SK-N-SH treated with all-trans-retinoic acid at 6 μM for 48 hours (cell line): ENCODE measurements around the gene RAB3IL1.

Experiments
- ATAC-seq: fragments of 200-7000 bp; cut with Tn5 transposase; 3 replicates; pipeline ENCODE4 v1.9.1; 2020; ENCODE audit warnings: mild to moderate bottlenecking, moderate library complexity
- ARNTL ChIP-seq: fragments of 450-650 bp; formaldehyde crosslinking; IDR thresholded peaks from 2 replicates; pipeline ENCODE4 v1.5.0; 2020; ENCODE audit warnings: low read depth, mild to moderate bottlenecking, moderate library complexity, borderline replicate concordance
- BACH2 ChIP-seq: fragments of 250-450 bp; sonication (Bioruptor Pico); IDR thresholded peaks from 2 replicates; pipeline ENCODE4 v1.9.0; 2021; ENCODE audit warnings: mild to moderate bottlenecking, borderline replicate concordance
- CSRNP3 ChIP-seq: fragments of 250-450 bp; sonication (Bioruptor Pico); IDR thresholded peaks from 2 replicates; pipeline ENCODE4 v1.5.1; 2021; ENCODE audit warnings: mild to moderate bottlenecking, moderate library complexity
- ESRRG ChIP-seq: fragments of 250-450 bp; sonication (Bioruptor Pico); IDR thresholded peaks from 2 replicates; pipeline ENCODE4 v1.6.1; 2021; ENCODE audit warnings: mild to moderate bottlenecking
- SNAI2 ChIP-seq: fragments of 250-450 bp; sonication (Bioruptor Pico); IDR thresholded peaks from 2 replicates; pipeline ENCODE4 v1.5.0; 2020; ENCODE audit warnings: mild to moderate bottlenecking, moderate library complexity
- TCF4 ChIP-seq: fragments of 250-450 bp; sonication (Bioruptor Pico); IDR thresholded peaks from 2 replicates; pipeline ENCODE4 v1.8.0; 2021; ENCODE audit warnings: mild to moderate bottlenecking, moderate library complexity, borderline replicate concordance
- TOX ChIP-seq: fragments of 250-450 bp; sonication (Bioruptor Pico); IDR thresholded peaks from 2 replicates; pipeline ENCODE4 v1.8.0; 2021; ENCODE audit warnings: mild to moderate bottlenecking, moderate library complexity, borderline replicate concordance
- TSHZ2 ChIP-seq: fragments of 250-450 bp; sonication (Bioruptor Pico); IDR thresholded peaks from 2 replicates; pipeline ENCODE4 v1.5.0; 2020; ENCODE audit warnings: mild to moderate bottlenecking, moderate library complexity
- ZC3H10 ChIP-seq: fragments of 250-450 bp; sonication (Bioruptor Pico); IDR thresholded peaks from 2 replicates; pipeline ENCODE4 v1.5.1; 2021; ENCODE audit warnings: mild to moderate bottlenecking, moderate library complexity
- ZFP3 ChIP-seq: fragments of 250-450 bp; sonication (Bioruptor Pico); IDR thresholded peaks from 2 replicates; pipeline ENCODE4 v1.5.0; 2020; ENCODE audit warnings: mild to moderate bottlenecking, moderate library complexity
- ZFP30 ChIP-seq: fragments of 450-650 bp; formaldehyde crosslinking; IDR thresholded peaks from 2 replicates; pipeline ENCODE4 v1.5.0; 2022; ENCODE audit warnings: mild to moderate bottlenecking, moderate library complexity
- ZNF565 ChIP-seq: fragments of 450-650 bp; formaldehyde crosslinking; conservative IDR thresholded peaks from 2 replicates; pipeline ENCODE4 v1.5.0; 2020; ENCODE audit warnings: low read depth, mild to moderate bottlenecking, moderate library complexity
- ZNF70 ChIP-seq: fragments of 450-650 bp; formaldehyde crosslinking; IDR thresholded peaks from 2 replicates; pipeline ENCODE4 v1.5.0; 2020; ENCODE audit warnings: mild to moderate bottlenecking, moderate library complexity
- ZNF8 ChIP-seq: fragments of 450-650 bp; formaldehyde crosslinking; IDR thresholded peaks from 2 replicates; pipeline ENCODE4 v1.5.0; 2020; ENCODE audit warnings: mild to moderate bottlenecking, moderate library complexity
- TF ChIP-seq, protein P1 (sequence below): fragments of 250-450 bp; sonication (Bioruptor Pico); IDR thresholded peaks from 2 replicates; pipeline ENCODE4 v1.5.1; 2020; ENCODE audit warnings: low read depth, mild to moderate bottlenecking, moderate library complexity
- TF ChIP-seq, protein P2 (sequence below): fragments of 250-450 bp; sonication (Bioruptor Pico); IDR thresholded peaks from 2 replicates; pipeline ENCODE4 v1.8.0; 2020; ENCODE audit warnings: mild to moderate bottlenecking, moderate library complexity, borderline replicate concordance

RAB3IL1 gene

DNA sequence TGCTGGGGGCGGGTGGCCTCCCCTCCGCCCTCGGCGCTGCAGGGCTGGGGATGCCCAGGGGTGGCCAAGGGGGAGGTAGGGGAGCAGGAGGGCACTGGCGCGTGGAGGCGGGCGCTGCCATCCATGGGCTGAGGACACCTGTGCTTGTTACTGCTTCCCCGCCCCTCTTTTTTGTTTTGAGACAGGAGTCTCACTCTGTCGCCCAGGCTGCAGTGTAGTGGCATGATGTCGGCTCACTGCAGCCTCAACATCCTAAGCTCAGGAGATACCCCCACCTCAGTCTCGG, 25.3 kb downstream of the RAB3IL1 start:
- ATAC-seq = no peak
- TF ChIP-seq ZNF565 (CRISPR knock-in tag) = no peak

- peak; percentile 87 for ATAC-seq
- no peak for TF ChIP-seq TCF4 (CRISPR knock-in tag)
- no peak for TF ChIP-seq CSRNP3 (CRISPR knock-in tag)
- TF ChIP-seq ZFP30 = no peak
- no peak for TF ChIP-seq ESRRG (CRISPR knock-in tag)
- TF ChIP-seq, all 23 proteins: peak for 0
Measured at GRCh38 chr11:61891331-61892084, 25.9 kb downstream of the RAB3IL1 start, which contains the start of gene FADS3. TSS of gene FADS3 (minus strand) at chr11:61891545. CDS start at chr11:61891381, 164 bp downstream.

DNA sequence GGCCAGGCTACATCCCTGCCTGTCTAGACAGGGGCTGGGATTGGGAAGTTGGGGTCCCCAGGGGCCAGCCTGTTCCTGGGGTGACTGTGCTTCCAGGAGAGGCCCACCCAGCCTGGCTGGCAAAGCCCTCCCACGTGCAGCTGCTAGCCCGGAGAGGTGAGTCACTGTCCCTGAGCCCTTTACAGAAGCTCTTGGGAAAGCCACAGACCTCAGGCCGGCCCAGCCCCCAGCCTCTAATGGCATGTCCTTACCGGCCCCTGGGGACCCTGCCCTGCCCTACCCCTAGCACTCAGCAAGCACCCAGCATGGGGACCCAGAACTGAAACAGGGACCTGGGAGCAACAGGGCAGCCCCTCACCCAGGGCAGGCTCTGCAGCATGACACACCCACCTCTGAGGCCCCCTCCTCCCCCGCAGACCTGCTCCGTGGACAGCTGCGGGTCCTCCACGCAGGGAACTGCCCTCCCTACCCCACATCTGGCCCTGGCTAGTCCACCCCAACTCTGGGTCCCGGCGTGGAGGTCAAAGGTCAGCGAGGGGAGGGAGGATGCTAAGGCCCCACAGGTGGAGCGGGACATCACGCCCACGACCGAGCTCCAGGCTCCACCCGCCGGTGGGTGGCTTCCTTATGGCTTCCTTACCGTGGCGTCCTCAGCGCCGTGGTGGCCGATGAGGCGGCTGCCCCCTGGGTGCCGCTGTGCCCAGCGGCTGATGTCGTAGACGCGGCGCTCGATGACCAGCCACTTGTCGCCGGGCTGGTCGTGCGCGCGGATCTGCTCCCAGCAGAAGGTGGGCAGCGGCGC, 26.6 kb downstream of the RAB3IL1 start:
- no peak for TF ChIP-seq ARNTL (CRISPR knock-in tag)
- peak; percentile 35 for ATAC-seq

DNA sequence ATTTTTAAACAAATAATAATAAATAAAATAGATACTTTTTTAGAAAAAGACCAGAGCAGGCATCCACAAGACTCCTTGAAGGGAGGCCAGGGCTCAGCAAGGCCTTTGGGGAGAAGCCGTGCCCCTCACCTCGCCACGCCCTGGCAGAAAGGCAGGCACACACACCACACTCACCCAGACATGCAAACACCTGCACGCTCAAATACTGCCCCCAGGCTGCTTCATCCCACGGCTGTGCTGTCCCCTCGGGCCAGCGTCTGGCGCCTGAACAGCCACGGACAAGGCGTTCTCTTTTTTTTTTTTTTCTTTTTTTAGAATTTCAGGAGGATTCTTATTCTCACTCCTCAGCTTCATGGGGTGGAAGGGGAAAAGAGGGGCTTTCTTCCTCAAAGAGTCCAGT, 27.5 kb downstream of the RAB3IL1 start:
- ATAC-seq = no peak
- no peak for TF ChIP-seq TSHZ2
- TF ChIP-seq TOX (CRISPR knock-in tag) = no peak
- no peak for TF ChIP-seq ZNF70 (CRISPR knock-in tag)
- TF ChIP-seq CSRNP3 (CRISPR knock-in tag) = no peak
- no peak for TF ChIP-seq ZC3H10
- TF ChIP-seq ARNTL (CRISPR knock-in tag) = no peak
- TF ChIP-seq ZNF8 (CRISPR knock-in tag) = no peak
- TF ChIP-seq ESRRG (CRISPR knock-in tag) = no peak
- TF ChIP-seq, protein P1, sequence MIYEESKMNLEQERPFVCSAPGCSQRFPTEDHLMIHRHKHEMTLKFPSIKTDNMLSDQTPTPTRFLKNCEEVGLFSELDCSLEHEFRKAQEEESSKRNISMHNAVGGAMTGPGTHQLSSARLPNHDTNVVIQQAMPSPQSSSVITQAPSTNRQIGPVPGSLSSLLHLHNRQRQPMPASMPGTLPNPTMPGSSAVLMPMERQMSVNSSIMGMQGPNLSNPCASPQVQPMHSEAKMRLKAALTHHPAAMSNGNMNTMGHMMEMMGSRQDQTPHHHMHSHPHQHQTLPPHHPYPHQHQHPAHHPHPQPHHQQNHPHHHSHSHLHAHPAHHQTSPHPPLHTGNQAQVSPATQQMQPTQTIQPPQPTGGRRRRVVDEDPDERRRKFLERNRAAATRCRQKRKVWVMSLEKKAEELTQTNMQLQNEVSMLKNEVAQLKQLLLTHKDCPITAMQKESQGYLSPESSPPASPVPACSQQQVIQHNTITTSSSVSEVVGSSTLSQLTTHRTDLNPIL (CRISPR knock-in tag) = no peak
- TF ChIP-seq TCF4 (CRISPR knock-in tag) = no peak
- no peak for TF ChIP-seq ZFP3 (CRISPR knock-in tag)
- TF ChIP-seq, protein P2, sequence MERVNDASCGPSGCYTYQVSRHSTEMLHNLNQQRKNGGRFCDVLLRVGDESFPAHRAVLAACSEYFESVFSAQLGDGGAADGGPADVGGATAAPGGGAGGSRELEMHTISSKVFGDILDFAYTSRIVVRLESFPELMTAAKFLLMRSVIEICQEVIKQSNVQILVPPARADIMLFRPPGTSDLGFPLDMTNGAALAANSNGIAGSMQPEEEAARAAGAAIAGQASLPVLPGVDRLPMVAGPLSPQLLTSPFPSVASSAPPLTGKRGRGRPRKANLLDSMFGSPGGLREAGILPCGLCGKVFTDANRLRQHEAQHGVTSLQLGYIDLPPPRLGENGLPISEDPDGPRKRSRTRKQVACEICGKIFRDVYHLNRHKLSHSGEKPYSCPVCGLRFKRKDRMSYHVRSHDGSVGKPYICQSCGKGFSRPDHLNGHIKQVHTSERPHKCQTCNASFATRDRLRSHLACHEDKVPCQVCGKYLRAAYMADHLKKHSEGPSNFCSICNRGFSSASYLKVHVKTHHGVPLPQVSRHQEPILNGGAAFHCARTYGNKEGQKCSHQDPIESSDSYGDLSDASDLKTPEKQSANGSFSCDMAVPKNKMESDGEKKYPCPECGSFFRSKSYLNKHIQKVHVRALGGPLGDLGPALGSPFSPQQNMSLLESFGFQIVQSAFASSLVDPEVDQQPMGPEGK (CRISPR knock-in tag) = no peak
- no peak for TF ChIP-seq SNAI2
- TF ChIP-seq BACH2 (CRISPR knock-in tag) = no peak
- TF ChIP-seq, all 23 proteins: peak for 0
